Measurements from ENCODE around the gene CSPG4.
"Not testable (repeated sequence)": the region's sequence is repeated elsewhere in the genome, so short reads cannot be mapped to it uniquely, and the experiment has no call there.

The CSPG4 gene

DNA sequence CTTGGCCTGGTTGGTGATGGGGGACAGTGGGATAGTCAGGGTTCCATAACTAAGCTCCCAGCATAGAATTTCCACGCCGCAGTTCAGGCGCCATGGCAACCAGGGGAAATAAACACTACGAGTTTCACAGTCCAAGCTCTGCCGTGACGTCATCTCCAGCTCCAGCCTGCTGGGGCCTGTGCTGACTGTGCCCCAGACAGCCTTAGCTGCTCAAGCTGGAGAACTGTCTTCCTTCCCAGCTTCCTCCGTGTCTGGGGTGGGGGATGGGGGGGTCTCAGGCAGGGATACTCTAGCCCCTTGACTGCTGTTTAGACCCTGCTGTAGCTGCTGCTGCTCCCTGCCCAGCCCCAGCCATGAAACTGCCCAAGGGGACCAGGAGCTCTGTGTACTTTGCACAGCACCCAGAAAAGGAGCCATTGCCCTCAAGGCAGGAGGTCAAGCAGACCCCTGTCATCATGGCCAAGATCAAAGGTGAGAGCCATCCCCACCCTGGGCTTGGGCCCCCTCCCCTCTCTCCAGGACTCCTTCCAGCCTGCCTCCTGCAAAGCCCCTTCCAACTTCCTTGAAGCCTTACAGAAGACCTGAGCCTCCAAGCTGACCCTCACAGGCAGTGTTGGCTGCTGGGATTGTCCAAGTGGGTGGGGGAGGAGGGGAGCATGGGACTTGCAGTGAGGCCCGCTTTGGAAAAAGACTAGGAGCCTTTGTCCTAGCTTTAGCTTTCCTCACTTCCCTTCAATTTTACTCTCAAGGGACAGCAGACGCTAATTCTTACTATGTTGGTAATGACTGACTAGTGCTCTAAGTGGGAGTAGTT, 11.4 kb upstream of the CSPG4 start:
- no peak for DNase-seq

GRCh38 chr15:75723171-75723846, 10.7 kb upstream of the CSPG4 start:
- no peak for DNase-seq

GRCh38 chr15:75721923-75722870, 9.5 kb upstream of the CSPG4 start:
- no peak for DNase-seq

DNA sequence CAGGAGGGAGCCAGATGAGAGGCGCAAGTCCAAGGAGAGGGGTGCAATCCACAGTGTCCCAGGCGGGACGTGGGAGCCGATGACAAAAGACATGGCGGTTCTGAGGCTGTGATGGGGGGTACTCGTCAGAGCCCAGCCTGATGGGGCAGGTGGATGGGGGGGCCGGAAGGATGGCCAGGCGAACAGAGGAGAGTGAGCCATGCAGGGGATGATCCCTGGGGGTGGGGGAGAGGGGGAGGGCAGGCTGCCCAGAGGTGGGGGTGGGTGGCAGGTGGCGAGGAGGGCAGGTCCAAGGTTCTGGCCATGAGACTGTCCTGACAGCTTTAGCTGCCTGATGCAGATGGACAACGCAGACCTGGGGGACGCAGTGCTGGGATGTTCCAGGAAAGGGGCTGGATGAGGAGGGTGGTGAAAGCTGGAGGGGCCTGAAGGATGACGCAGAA, 8.9 kb upstream of the CSPG4 start:
- no peak for DNase-seq

GRCh38 chr15:75720787-75721479, 8.3 kb upstream of the CSPG4 start:
- no peak for DNase-seq

GRCh38 chr15:75720297-75720696, 7.6 kb upstream of the CSPG4 start:
- no peak for DNase-seq

GRCh38 chr15:75718328-75718727, 5.7 kb upstream of the CSPG4 start:
- no peak for DNase-seq

GRCh38 chr15:75717001-75717400, 4.4 kb upstream of the CSPG4 start:
- DNase-seq: not testable (repeated sequence)

GRCh38 chr15:75716249-75716950, 3.8 kb upstream of the CSPG4 start:
- not testable (repeated sequence) for DNase-seq

DNA sequence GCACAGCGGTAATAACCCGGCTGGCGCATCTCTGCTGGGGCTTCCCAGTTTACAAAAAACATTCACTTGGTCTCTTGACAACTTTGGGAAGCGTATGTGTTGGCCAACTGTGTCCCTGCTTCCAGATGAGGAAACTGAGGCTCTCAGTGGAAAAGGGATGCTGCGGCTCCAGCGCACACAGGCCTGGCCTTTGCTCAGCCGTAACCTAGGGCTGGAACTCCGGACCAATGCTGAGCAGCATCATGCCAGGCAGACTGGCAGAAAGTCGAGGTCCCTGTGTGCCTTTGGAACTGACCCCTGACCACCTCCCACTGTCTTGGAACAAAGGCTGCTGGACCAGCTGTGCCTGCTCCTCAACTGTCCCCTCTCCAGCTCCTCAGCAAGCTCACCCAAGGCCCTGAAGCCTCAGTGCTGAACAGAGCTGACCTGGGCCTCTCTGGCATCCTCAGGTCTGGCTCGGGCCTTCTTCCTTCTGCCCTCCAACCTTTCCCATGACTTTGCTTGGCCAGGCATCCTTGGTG, 2.7 kb upstream of the CSPG4 start:
- DNase-seq: not testable (repeated sequence)

DNA sequence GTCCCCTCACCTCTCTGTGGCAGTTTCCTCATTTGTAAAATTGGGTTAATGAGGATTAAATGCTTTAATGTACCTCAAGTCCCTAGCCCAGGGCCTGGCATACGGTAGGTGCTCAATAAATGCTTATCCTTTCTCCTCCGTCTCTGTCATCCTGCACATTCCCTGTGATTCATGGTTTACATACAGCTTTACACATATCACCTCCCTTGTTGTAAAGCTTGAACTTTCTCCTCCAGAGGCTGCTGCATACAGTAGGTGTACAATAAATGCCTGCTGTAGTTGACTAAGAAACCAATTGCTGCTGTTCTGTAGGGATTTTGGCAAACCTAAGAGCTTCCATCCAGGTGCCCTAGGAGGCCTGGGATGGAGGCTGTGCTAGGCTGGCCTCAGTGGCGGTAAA, 1.5 kb upstream of the CSPG4 start:
- no peak for DNase-seq

- DNase-seq: no peak
Measured at GRCh38 chr15:75713338-75713895, 769 bp upstream of the CSPG4 start.

GRCh38 chr15:75711495-75711894, 1.2 kb downstream of the CSPG4 start:
- not testable (repeated sequence) for DNase-seq

GRCh38 chr15:75710874-75711273, 1.8 kb downstream of the CSPG4 start:
- DNase-seq: not testable (repeated sequence)

DNA sequence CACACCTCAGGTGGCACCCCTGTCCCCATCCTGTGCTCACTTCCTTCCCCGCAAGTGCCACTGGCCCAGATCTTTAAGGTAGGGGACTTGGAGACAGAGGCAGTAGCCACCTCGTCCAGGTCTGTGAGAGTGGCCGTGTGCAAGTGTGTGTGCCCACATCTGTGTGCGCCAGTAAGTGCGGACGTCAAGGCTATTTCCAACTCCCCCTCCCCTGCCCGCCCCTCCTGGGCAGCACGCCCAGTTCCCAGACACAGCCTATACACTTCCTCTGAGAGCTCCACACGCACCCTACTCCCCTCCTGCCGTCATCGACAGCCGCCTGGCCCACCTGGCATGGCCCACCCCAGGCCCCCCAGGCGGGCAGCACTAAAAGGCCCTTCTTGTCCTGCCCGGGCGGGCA, 3.2 kb downstream of the CSPG4 start:
- not testable (repeated sequence) for DNase-seq

GRCh38 chr15:75706682-75706954, 6.0 kb downstream of the CSPG4 start:
- no peak for DNase-seq

DNA sequence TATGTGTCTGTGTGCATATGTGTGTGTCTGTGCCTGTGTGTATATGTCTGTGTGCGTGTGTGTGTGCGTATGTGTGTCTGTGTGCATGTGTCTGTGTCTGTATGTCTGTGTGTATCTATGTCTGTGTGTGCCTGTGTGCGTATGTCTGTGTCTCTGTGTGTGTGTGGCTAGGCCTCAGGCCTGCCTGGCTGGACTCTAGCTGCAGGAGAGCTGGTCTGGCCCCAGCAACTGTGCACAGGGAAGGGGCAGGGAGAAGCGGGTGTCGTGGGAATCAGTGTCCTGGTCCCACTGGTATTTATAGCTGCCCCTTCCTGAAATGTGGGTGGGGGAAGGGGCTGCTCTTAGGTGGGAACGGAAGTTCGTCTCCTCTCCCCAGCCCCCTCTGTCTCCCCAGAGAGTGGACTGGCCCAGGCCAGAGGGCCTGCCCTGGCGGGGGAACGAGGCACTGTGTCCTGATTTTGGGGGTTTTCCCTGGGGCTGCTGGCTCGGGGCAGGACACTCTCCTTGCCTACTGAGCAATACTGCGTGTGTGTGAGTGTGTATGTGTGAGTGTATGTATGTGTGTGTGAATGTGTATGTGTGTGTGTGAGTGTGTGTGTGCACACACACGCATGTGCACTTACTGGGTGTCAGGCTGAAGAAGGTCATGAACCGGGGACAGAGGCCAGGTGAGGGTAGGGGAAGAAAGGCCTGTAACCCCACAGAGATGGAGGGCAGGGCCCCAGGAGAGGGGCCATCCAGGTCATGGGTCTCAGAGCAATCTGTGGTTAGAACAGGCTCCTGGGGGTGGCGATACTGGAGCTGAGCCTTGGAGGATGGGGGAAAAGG, 6.6 kb downstream of the CSPG4 start:
- DNase-seq: no peak

- not testable (repeated sequence) for DNase-seq
Measured at GRCh38 chr15:75705375-75705774, 7.3 kb downstream of the CSPG4 start.

- DNase-seq: no peak
Measured at GRCh38 chr15:75704618-75705017, 8.0 kb downstream of the CSPG4 start.

DNA sequence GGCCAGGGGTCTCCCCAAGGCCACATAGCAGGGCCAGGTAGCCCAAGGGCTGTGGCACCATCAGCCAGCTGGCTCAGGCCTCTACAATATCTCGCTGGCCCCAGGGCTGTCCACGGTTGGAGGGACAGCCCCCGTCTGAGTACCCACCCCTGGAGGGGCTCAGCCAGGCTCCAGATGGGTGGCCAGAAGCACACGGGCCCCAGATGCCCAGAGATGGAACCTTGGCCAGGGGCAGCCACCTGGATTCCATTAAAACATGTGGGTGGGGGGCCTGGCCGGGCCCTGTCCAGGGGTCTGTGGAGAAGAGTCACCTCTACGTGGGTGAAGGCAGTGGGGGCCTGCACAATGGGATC, 8.4 kb downstream of the CSPG4 start:
- DNase-seq: no peak
